IPS-18c (cell line): ENCODE measurements around the gene CCNG2.

ENCODE experiments used
- H3K4me3 ChIP-seq: 2 replicates; pipeline ENCODE4 v1.7.0; 2013; ENCODE audit warnings: low read depth, mild to moderate bottlenecking, low read length, moderate library complexity; ENCODE audit not compliant: insufficient read depth
- H3K9me3 ChIP-seq: one replicate; pipeline ENCODE4 v1.6.1; 2013; ENCODE audit warnings: mild to moderate bottlenecking, low read length, moderate library complexity; ENCODE audit not compliant: control insufficient read depth, insufficient read depth

The CCNG2 gene

DNA sequence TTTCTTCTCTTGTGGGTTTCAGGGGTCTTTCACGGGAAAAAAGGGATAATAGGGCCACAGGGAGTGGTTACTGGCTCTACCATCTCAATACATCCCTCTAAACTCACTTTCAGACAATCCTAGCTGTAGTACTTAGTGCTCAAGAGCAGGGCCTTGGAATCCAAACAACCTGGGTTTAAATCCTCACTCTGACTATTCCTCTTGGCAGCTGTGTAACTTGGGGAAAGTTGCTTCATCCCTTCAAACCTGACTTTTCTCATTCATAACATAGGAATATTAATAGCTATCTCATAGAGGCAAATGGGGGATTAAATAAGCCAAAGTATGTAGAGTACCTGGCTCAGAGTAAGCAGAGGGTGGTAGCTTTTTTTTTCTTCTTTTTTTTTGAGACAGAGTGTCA is 32.4 kb downstream of the CCNG2 start:
- Histone ChIP-seq H3K9me3 (no peaks in the 10 kb centered on the region), H3K4me3 (no peak overlapping the region)

- Histone ChIP-seq H3K4me3 (no peak overlapping the region), H3K9me3 (no peaks in the 10 kb centered on the region)
These were observed 33.0 kb downstream of the CCNG2 start for GRCh38 chr4:77190053-77190452.

DNA sequence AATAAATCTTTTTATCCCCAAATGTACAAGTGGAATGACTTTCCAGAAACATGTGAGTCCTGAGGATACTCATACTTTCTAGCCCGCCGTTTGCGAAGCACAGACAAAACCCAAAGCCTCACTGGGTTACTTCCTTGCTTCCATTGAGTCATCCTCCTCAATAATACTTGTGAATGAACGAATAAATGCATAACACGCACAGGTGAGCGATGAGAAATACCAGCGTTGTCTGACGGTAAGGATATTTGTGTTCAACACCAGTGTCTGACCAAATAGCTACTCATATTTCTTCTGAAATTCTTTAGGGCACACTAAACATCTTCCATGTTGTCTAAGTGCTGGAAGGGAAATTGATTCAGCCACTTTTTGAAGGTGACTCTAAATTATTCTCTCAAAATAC is 36.0 kb downstream of the CCNG2 start:
- Histone ChIP-seq H3K9me3 (no peaks in the 10 kb centered on the region), H3K4me3 (no peak overlapping the region)

DNA sequence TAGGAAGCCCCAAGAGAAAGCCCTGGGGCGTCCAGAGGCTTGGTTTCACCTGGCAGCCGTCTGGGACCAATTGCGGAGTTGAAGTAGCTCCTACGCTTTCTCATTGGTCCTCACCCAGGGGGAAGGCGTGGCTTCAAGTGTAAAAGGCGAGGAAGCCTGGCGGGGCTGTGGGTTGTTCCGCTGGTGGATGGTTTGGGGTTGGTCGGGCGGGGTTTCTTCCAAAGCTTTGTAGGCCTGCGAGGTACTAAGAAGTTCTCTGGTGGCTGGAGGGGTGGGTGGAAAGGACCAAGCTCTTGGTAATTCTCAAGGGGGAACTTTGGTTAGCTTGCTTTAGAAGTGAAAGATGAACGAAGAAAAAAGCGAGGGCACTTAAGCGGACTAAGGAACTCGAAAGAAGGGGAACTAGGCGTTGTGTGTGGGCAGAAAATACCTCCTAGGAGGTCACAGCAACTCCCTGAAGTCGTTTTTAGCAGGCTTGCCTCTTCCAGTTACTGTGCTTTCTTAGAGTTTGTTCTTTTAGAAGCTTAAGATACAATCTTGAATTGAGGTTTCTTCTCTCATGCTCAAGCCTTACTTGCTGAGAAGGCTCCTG is 36.6 kb downstream of the CCNG2 start:
- Histone ChIP-seq H3K9me3 (no peaks in the 10 kb centered on the region), H3K4me3 (no peak overlapping the region)

- no peak overlapping the region for H3K4me3 ChIP-seq
- no peaks in the 10 kb centered on the region for H3K9me3 ChIP-seq
These were observed 37.4 kb downstream of the CCNG2 start for GRCh38 chr4:77194366-77194765.

GRCh38 chr4:77194989-77195388 is 38.0 kb downstream of the CCNG2 start:
- H3K9me3 ChIP-seq: no peaks in the 10 kb centered on the region
- H3K4me3 ChIP-seq: no peak overlapping the region

- Histone ChIP-seq H3K9me3 (no peaks in the 10 kb centered on the region), H3K4me3 (no peak overlapping the region)
These were observed 39.9 kb downstream of the CCNG2 start for GRCh38 chr4:77196866-77197265.

DNA sequence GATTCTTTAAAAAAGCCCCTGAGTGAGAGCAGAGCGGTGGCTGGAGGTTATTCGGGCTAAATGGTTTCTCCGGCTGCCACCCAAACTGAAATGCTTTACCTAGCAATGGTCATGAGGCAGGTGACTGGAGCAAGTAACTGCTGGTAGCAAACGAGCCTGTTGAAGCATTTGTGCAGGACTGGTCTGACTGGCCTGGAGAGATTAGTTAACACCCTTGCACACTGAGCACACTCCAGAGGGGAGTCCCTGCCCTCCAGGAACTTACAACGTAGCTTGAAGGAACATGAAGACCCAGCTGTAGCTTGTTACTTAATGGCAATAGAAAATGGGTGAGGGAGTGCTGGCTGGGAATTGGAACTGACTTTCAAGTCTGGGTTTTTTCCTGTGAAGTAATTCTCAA is 40.4 kb downstream of the CCNG2 start:
- Histone ChIP-seq H3K4me3 (no peak overlapping the region), H3K9me3 (no peaks in the 10 kb centered on the region)

DNA sequence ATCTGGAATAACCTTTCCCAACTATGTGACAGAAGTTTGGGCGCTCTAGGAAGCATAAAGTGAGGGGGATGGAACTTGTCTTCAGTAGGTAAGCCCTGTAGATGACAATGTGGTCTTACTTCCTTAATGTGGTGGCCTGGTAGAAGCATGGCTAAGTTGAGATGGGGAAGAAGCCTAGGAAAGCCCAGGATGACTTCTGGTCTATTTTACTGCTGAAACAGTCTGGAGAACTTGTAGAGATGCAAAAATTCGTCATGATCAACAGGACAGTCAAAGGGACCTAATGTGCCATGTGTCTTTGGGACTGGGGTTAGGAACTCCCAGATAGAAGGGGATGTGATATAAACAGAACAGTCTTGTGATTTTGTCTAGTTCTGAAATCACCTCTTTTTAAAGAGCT is 40.8 kb downstream of the CCNG2 start:
- H3K4me3 ChIP-seq: no peak overlapping the region
- H3K9me3 ChIP-seq: no peaks in the 10 kb centered on the region

DNA sequence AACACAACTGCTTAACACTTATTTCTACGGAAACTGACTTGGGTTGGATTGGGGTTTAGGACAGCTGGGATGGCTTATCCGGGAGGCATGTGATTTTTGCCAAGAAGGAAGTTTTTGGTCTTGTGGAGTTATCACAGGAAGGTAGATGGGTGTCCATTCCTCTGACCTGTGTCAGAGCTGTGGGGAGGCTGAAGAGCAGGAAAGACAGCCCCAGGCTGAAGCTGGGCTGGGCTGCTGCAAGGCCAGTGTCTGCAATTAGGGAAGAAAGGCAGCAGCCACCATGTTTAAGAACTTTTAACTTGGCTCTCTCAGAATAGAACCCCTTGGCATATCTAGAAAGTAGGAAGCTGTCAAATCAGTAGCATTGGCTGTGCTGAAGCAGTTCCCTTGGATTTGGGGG is 42.3 kb downstream of the CCNG2 start:
- H3K9me3 ChIP-seq: no peaks in the 10 kb centered on the region
- H3K4me3 ChIP-seq: no peak overlapping the region

DNA sequence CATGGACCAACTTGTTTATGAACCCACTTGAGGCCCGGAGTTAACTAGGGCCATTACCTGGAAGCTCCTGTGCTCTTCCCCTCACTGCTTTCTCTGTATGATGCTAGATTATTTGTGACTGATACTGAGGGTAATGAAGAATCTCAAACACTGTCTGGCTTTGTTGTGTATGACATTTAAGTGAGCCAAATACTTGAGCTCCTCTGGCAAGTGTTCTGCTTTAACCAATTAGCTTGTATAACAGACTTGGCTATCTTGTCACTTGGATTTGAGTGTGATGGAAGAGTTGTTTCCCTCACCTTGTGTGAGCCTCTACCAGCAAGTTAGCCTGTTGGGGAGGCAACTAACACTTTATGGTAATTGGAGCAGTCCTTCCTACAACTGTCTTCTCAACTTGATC is 42.7 kb downstream of the CCNG2 start:
- no peaks in the 10 kb centered on the region for H3K9me3 ChIP-seq
- no peak overlapping the region for H3K4me3 ChIP-seq

DNA sequence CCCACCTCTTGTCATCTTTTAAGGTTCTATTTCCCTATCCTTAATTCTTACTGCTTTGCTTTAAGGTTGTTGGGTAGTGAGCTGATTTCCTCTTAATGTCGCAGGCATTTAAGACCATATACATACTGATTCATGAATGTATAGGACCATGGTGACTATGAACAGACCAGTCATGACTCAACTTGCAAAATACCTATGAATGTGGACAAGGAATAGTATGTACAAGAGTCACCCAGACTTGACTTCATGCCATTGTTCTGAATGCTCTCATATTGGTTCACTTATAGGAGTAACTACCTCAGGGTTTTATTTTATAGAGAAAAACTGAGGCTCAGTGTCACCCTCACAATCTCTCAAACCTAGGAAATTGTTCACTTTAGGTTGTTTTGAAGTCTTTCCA is 44.3 kb downstream of the CCNG2 start:
- no peak overlapping the region for H3K4me3 ChIP-seq
- H3K9me3 ChIP-seq: no peaks in the 10 kb centered on the region

DNA sequence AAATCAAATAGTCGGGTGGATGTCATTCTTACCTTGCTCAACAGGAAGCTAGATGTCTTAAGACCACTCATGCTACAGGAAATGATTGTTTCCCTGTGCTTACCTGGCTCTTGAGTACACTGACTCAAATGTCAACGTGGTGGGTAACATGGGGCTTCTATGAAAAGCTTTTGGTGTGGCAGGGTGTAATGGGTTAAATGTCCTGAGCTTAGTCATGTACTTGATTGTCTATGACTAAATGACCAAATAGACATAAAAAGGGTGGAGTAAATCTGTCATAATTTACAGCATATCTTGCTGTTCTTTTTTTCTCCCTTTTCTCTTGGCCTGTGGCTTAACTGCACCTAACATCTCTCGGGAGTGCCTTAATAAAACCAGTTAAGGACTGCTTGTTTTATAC is 44.9 kb downstream of the CCNG2 start:
- H3K4me3 ChIP-seq: no peak overlapping the region

GRCh38 chr4:77202491-77202890 is 45.5 kb downstream of the CCNG2 start:
- Histone ChIP-seq H3K4me3 (no peak overlapping the region), H3K9me3 (no peaks in the 10 kb centered on the region)

More for the DNA sequence above, 44.9 kb downstream of the CCNG2 start:
- no peaks in the 10 kb centered on the region for H3K9me3 ChIP-seq

GRCh38 chr4:77203380-77204197 is 46.6 kb downstream of the CCNG2 start:
- no peak overlapping the region for H3K4me3 ChIP-seq
- no peaks in the 10 kb centered on the region for H3K9me3 ChIP-seq

- H3K4me3 ChIP-seq: no peak overlapping the region
- H3K9me3 ChIP-seq: no peaks in the 10 kb centered on the region
These were observed 47.6 kb downstream of the CCNG2 start for GRCh38 chr4:77204621-77205020.

- Histone ChIP-seq H3K4me3 (no peak overlapping the region), H3K9me3 (no peaks in the 10 kb centered on the region)
These were observed 52.0 kb downstream of the CCNG2 start for GRCh38 chr4:77209012-77209411.

DNA sequence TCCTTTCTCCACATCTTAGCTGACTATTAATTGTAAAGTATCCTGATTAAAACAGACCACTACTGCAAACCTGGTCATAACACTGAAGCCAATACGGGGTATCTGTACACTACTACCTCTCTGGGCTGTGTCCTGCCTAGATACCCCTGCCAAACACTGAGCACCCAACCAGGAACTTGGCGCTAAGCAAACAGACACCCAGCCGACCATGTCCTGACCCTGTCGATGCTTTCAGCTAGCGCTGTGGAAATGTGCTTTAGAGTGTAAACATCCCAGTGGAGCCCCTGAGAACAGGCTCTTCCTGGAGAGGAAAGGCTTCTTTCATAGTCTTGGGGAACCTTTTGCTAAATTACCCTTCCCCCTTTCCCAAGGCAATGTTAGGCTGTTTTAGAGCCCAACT is 52.9 kb downstream of the CCNG2 start:
- no peak overlapping the region for H3K4me3 ChIP-seq
- H3K9me3 ChIP-seq: no peaks in the 10 kb centered on the region

DNA sequence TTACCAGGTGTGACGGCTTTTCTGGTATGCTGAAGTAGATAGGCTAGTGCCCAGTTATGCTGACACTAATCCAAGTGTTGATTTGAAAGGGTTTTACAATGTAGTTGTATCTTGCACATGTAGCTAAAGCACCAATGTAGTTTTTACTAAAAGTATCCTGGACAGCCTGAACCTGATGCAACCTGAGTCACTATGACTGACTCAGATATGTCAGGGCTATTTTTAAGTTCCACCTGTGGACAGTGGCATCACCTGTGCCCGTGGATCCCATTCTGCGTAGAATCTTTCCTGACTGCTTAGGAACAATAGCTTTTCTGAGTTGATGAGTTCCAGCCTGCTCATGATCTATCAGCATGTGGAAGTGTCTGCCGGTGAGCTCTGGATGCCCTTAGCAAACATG is 58.1 kb downstream of the CCNG2 start:
- H3K9me3 ChIP-seq: no peaks in the 10 kb centered on the region
- no peak overlapping the region for H3K4me3 ChIP-seq
